Stimulated activated CD4-positive, alpha-beta T cell treated with anti-CD3 and anti-CD28 coated beads, Interleukin-2, amount 100 ng/mL, for 48 hours (primary cell): ENCODE data around the gene HSPBP1.

Experiments used
- DNase-seq, 2 donors: peaks; one replicate each; pipeline ENCODE4 v3.0.0-alpha.2; 2020

Gene HSPBP1

DNA sequence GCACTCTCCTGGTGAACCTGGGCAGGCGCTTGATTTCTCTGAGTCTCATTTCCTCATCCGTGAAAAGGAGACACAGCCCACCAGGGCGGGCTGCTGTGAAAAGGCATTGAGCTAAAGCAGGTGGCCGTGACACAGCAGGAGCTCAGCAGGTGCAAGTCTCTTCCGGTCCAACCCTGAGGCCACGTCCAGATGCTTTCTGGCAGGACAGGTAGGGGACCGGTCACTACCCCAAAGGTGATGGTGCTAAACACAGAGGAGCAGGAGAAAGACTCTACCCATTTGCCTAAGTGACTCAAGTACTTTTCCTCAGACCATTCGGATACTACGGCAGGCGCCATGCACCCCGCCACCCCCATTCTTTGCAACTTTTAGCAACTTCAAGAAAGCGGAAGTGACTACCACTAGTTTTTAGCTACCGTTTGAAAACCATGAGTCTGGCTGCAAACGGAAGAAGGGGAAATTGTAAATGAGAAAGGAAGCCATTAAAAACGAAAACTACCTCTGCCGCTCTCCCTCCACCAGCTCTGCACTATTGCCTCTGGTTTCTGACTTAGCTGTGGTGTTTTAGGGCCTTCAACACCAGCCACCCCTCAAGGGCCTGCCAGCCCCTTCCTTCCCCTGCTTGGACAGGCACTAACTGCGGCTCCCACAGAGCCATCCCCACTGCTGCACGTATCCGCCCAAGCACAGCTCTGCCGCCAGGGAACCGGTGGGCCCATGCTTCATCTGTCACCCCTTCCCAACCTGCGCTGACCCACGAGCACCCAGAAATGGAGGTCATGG lies 25.9 kb downstream of the HSPBP1 start:
- DNase-seq, result peak; percentile 40 to 46

GRCh38 chr19:55252760-55253663 lies 26.9 kb downstream of the HSPBP1 start:
- no peak for DNase-seq

DNA sequence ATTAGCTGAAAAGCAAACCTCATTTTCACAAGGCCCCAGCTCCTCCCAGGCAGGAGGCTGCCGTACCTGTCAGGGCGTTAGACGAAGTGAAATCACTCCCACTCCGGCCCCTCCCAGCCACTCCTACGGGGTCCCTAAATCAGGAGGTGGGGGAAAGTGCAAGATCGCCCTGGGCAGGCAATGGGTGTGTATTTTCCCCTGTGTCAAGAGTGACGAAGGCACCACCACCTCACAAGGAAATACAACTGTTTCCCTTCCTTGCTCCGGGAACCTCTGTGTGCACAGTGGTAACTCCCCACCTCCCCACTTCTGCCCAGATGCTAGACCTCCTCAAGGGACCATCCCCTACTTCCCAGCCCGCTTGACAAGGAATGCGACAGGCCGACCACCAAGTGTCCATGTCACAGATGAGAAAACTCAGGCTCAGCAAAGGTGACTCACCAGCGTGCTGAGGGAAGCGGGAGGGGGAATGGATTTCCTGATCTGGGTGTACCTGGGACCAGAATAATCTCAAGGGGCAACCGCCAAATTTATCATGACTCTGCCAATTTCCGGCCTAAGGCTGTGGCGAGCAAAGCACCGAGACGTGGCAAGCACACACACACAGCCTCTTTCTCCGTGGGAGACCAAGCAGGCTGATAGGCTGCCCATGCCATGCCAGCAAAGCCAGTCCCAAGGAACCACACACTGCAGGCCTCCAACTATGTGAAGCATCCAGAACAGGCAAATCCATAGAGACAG lies 28.4 kb downstream of the HSPBP1 start:
- peak in 1 of 2 donors; percentile 27 for DNase-seq

GRCh38 chr19:55250262-55251036 lies 29.5 kb downstream of the HSPBP1 start:
- DNase-seq, result no peak

- DNase-seq, result no peak
Measured at GRCh38 chr19:55249841-55250240, 30.1 kb downstream of the HSPBP1 start.

DNA sequence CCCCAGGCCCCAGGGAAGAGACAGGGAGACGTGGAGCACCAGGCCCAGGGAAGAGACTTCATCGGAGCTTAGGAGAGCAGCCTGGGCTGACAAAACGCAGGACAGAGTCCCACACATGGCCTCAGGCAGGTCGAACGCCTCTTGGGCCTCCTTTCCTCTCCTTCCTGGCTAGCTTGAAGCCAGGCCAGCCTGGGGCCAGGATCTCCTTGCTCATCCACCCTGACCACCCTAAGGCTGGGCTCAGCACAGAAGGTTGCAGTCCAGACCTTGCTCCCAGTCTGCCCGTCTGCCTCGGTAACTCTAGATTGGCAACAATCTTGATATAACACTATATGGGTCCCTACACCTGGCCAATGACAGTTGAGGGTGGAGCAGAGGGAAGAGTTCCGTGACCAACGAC lies 31.2 kb downstream of the HSPBP1 start:
- no peak for DNase-seq

DNA sequence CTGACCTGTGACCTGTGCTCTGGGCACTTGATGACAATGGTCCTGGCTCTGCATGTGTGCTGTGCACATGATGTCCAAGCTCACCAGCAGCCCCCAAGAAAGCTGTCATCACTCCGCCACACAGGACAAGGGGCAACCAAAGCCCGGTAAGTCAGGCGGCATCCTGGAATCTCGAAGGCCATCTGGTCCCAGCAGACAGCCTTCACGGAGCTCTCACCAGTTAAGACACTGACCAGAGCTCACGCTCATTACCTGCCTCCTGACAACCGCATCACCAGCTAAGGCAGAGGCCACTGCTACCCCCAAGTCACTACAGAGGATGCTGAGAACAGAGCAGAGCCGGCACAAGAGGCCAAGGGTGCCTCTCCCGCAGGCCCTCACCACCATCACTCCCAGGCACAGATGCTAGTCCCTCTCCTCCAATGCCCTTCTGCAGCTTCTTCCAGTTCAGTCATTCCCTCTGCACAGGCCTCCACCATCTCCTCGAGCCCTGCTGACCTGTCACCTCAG lies 31.7 kb downstream of the HSPBP1 start:
- no peak for DNase-seq

GRCh38 chr19:55247621-55248099 lies 32.2 kb downstream of the HSPBP1 start:
- DNase-seq, result no peak

- DNase-seq, result no peak
Measured at GRCh38 chr19:55246462-55247451, 33.2 kb downstream of the HSPBP1 start.

GRCh38 chr19:55245236-55245904 lies 34.5 kb downstream of the HSPBP1 start:
- DNase-seq, result no peak

DNA sequence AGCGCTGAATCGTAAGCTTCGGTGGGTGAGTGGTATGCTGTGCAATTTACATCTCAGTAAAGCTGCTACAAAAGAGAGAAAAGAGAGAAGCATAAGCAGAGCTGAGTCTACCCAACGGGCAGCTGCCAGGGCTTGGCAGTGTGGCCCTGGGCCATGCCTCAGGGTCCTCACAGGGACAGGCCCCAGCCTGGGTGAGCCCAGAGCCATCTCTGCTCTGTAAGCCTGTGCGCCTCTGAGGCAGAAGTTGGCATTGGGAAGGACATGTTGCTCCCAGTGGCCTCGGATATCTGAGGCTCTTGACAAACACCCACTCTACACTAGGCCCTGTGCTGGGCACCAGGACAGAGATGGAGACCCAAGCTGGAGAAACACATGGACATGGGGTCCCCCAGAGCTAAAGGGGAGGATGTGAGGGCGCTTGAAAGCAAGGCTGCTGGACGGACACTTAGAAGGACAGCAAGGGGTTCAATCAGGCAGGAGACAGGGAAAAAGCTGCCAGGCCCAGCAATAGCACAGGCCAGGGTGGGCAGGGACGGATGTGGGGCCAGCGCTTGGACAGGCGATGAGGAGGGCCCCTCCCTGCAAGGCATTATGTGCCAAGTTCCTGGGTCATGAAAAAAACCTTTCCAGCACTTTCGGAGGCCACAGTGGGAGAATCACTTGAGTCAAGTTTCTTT lies 35.8 kb downstream of the HSPBP1 start:
- no peak for DNase-seq

DNA sequence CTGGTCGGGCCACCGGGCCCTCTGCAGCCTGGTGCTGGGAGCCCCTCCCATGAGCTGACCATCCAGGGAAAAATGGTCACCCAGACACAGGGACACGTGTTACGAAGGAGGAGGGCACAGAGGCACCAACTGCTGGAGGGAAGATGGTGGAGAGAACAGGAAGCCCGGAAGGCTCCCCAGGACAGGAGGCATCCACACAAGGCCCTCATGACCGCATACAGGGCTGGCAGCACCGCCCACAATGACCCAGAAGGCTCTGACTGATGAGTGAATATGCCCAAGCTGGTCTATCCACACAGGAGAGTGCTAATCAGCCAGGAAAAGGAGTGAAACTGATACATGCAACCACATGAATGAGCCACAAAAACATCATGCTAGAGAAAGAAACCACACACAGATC lies 37.4 kb downstream of the HSPBP1 start:
- no peak for DNase-seq

GRCh38 chr19:55241935-55242464 lies 37.9 kb downstream of the HSPBP1 start:
- DNase-seq, result no peak

DNA sequence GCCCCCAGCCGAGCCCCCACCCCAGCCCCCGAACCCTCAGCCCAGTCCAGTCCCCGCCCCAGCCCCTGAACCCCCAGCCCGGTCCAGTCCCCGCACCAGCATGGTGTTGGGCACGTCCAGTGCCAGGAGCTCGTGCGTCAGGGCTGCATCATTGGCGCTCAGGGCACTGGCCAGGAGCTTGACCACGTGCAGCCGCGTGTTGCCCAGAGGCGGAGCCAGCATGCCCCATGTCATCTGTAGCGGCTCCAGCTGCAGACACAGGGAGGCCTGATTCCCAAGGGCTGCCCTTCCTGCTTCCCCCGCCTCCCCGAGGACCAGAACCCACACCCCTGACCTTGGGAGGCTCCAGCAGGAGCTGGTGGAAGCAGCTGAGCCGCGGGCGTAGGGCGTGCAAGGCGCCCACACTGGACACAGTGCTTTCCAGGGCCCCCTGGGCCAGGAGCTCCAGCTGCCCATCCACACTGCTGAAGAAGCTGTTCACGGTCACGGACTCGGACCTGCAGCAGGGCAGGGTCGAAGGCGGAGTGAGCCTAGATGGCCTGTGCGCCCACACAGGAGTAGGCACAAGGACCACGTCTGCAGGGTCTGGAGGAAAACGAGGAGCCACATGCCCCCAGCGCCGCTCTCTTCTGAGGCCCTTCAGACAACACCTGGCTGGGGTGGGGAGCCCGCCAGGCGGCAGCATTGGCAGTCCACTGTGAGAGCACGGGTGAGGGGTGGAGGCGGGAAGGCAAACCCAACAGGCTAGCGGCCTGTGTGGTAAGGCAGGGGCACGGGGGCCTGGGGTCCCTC lies 38.6 kb downstream of the HSPBP1 start:
- no peak for DNase-seq

DNA sequence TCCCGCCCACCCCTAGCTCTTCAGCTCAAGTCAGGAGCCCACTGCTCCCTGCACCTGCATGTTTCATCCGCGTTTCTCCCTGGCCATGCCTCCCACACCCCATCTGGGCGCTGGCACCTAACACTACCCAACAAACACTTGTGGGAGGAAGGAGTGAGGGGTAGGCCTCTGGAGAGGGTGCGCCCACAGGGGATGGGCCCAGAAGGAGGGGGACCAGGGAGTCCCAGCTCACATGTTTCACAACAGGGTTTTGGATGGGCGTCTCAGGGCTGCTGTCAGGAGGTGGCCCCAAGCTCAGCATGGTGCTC lies 39.2 kb downstream of the HSPBP1 start:
- DNase-seq, result no peak

DNA sequence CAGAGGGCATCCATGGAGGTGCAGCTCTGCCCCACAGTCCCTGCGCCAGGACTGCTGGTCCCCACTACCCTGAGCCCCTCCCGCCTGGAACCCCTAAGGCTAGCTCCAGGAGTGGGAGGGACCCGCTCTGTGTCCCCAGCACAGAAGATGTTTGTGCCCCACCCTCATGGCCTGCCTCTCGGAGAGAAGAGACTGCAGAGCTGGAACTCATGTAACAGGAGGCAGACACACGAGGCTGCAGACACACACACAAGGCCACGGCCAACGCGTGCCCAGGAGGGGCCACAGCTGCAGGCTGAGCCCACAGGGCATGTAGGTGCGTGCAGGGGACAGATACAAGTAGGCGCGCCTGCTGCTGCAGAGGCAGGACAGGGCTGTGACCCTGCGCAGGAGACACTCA lies 40.9 kb downstream of the HSPBP1 start:
- DNase-seq, result no peak

DNA sequence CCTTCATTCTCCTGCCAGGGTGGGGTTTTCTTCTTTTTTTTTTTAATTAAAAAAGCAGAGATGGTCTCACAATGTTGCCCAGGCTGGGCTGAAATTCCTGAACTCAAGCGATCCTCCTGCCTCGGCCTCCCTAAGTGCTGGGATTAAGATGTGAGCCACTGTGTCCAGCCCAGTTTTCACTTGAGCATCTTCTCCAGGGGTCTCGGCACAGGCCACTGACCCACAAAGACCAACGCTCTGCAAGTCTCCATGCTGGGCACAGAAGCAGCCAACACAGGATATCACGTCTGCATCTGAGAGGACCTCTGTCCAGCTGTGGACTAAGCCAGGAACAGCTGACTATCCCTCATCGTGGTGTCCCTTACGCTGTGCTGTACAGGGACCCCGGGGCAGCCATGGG lies 41.9 kb downstream of the HSPBP1 start:
- DNase-seq, result no peak

GRCh38 chr19:55232986-55233385 lies 46.9 kb downstream of the HSPBP1 start:
- DNase-seq, result no peak

GRCh38 chr19:55232286-55232602 lies 47.7 kb downstream of the HSPBP1 start:
- DNase-seq, result no peak
